Measurements from ENCODE around the gene CDH23.

The CDH23 gene

DNA sequence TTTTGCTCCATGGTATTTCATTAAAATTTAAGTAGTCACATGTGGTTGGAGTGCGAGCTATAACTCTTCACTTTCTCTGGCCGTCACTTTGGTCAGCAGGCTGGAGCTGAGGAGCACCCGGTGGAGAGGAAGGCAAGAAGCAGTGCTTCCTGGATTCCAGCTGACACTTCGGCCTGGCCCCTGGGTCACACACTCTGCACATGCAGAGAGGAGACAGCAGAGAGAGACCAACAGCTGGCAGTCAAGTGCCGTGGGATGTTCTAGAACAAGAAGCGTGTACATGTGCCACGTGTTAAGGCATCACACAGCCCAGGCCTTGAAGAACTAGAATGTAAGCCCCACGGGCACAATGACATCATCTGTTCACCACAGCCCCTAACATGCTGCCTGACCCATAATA, 424.2 kb downstream of the CDH23 start:
- no peaks in the 10 kb centered on the region for H3K9me3 ChIP-seq (ENCODE audit: control insufficient read depth in 5 of 5, low read length in 5 of 5)
- H3K4me3 ChIP-seq (ENCODE audit: low read depth in 1 of 5, low read length in 5 of 5) = no peak overlapping the region
- H3K27ac ChIP-seq (ENCODE audit: low read depth, low read length) = no peak overlapping the region
- H3K36me3 ChIP-seq (ENCODE audit: control insufficient read depth in 5 of 5, insufficient read depth in 5 of 5, low read length in 5 of 5) = peaks cover 23 to 99% (median 98%) of the 10 kb centered on the region in 5 donors
- H3K9ac ChIP-seq (ENCODE audit: low read length in 5 of 5) = no peak overlapping the region
- H3K4me1 ChIP-seq (ENCODE audit: control insufficient read depth in 5 of 5, insufficient read depth in 5 of 5, low read length in 5 of 5) = peaks cover 0 to 30% (median 29%) of the 10 kb centered on the region in 5 donors
- no peaks in the 10 kb centered on the region for H3K27me3 ChIP-seq (ENCODE audit: control insufficient read depth in 5 of 5, insufficient read depth in 4 of 5, low read length in 5 of 5)

DNA sequence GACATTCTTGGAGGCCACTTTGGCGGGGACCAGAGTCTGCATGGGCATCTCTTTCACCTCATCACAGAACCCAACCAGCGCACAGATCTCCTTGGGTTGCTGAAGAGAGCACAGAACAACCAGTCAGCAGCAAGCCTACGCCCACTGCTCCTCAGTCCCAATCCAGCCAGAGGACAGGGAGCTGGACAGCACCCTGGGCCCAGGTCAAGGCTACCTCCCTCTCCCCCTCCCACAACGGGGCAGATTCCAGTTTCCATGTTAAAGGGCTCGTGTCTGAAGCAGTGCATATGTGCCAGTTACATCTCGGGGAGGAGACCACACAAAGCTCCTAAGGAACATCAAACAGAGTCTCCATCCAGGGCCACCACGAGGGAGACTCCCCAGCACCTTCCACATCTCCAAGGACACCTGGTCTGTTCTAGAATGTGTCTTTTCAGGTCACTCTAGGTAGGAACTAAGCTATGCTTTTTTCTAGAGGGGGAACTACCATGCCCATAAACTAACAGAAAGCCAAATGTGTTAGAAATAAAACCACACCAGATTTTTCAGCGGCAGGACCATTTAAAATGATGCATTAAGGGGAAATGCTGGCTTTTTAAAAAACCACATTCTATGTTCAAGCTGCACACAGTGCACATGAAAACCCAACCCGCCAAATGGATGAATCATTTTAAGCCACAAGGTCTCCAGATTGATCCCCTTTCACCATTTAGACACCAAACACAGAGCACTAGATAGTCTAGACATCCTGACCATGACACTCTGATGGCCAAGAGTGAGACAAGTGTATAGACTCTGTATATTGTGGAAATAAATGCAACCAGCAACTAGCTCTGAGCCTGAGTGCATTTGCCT, 425.4 kb downstream of the CDH23 start:
- Histone ChIP-seq H3K9me3 (ENCODE audit: control insufficient read depth in 5 of 5, low read length in 5 of 5) (no peaks in the 10 kb centered on the region), H3K4me3 (ENCODE audit: low read depth in 1 of 5, low read length in 5 of 5) (no peak overlapping the region), H3K9ac (ENCODE audit: low read length in 5 of 5) (no peak overlapping the region), H3K36me3 (ENCODE audit: control insufficient read depth in 5 of 5, insufficient read depth in 5 of 5, low read length in 5 of 5) (peaks cover 27 to 98% (median 97%) of the 10 kb centered on the region in 5 donors), H3K27ac (ENCODE audit: low read depth, low read length) (no peak overlapping the region), H3K4me1 (ENCODE audit: control insufficient read depth in 5 of 5, insufficient read depth in 5 of 5, low read length in 5 of 5) (peaks cover 0 to 23% (median 21%) of the 10 kb centered on the region in 5 donors), H3K27me3 (ENCODE audit: control insufficient read depth in 5 of 5, insufficient read depth in 4 of 5, low read length in 5 of 5) (no peaks in the 10 kb centered on the region)

DNA sequence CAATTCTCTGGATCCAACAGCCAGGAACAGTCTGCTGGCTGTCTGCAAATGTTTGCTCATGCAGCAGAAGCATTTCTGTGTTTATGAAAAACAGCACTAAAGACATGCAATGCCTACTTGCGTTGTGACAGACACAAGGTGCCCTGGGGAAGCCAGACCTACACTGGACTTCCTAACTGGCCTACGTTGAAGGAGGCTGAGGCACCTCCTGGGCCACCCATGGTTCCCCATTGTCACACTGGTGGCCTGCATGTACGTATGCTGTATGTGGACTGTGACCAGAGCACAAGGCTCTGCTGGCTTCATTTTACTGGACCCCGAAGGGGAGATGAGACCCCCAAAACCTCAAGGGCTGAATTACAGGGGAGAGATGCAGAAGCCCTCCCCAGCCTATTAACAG, 426.6 kb downstream of the CDH23 start:
- Histone ChIP-seq H3K27me3 (ENCODE audit: control insufficient read depth in 5 of 5, insufficient read depth in 4 of 5, low read length in 5 of 5) (no peaks in the 10 kb centered on the region), H3K36me3 (ENCODE audit: control insufficient read depth in 5 of 5, insufficient read depth in 5 of 5, low read length in 5 of 5) (peaks cover 27 to 97% (median 97%) of the 10 kb centered on the region in 5 donors), H3K27ac (ENCODE audit: low read depth, low read length) (no peak overlapping the region), H3K4me1 (ENCODE audit: control insufficient read depth in 5 of 5, insufficient read depth in 5 of 5, low read length in 5 of 5) (peaks cover 0 to 11% (median 10%) of the 10 kb centered on the region in 5 donors), H3K4me3 (ENCODE audit: low read depth in 1 of 5, low read length in 5 of 5) (no peak overlapping the region), H3K9me3 (ENCODE audit: control insufficient read depth in 5 of 5, low read length in 5 of 5) (no peaks in the 10 kb centered on the region), H3K9ac (ENCODE audit: low read length in 5 of 5) (no peak overlapping the region)

DNA sequence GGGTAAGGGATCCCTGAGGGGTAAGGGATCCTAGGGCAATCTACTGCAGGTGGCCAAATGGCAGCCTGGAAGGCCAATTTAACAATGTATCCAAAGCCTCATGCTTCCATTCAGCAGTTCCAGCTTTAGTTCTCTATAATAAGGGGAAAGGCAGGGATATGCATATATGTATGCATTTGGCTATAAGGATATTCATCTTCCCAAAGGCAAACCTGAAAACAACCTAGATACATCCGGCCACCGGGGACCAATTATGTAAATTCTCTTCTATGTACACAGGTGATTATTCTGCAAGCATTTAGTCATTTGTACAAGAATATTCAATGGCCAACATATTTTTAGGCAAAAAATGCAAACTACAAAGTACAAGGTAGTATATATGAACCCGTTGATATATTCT, 427.6 kb downstream of the CDH23 start:
- H3K9me3 ChIP-seq (ENCODE audit: control insufficient read depth in 5 of 5, low read length in 5 of 5) = no peaks in the 10 kb centered on the region
- peaks cover under 1 to 8% (median 7%) of the 10 kb centered on the region in 5 donors for H3K4me1 ChIP-seq (ENCODE audit: control insufficient read depth in 5 of 5, insufficient read depth in 5 of 5, low read length in 5 of 5)
- H3K4me3 ChIP-seq (ENCODE audit: low read depth in 1 of 5, low read length in 5 of 5) = no peak overlapping the region
- H3K27ac ChIP-seq (ENCODE audit: low read depth, low read length) = no peak overlapping the region
- no peak overlapping the region for H3K9ac ChIP-seq (ENCODE audit: low read length in 5 of 5)
- no peaks in the 10 kb centered on the region for H3K27me3 ChIP-seq (ENCODE audit: control insufficient read depth in 5 of 5, insufficient read depth in 4 of 5, low read length in 5 of 5)
- H3K36me3 ChIP-seq (ENCODE audit: control insufficient read depth in 5 of 5, insufficient read depth in 5 of 5, low read length in 5 of 5) = peaks cover 27 to 97% (median 97%) of the 10 kb centered on the region in 5 donors

DNA sequence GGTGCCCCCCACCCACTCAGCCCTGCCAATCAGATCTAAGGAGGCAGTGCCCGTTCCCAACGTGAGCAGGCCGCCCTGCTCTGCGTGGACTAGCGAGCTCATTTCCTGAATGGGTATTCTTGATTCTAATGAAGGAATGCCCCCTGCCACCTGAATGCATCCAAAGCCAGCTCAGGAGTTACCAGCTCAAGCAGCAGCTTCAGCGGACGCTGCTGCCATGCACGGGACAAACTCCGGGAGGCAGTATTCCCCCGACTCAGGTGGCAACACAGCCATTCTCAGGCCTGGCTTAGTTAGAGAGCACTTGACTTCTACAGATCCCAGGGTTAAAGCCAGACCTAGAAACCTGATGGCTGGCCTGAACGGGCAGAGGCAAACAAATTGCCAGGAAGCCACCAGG, 428.5 kb downstream of the CDH23 start:
- Histone ChIP-seq H3K9ac (ENCODE audit: low read length in 5 of 5) (no peak overlapping the region), H3K27ac (ENCODE audit: low read depth, low read length) (no peak overlapping the region), H3K36me3 (ENCODE audit: control insufficient read depth in 5 of 5, insufficient read depth in 5 of 5, low read length in 5 of 5) (peaks cover 31 to 97% (median 93%) of the 10 kb centered on the region in 5 donors), H3K27me3 (ENCODE audit: control insufficient read depth in 5 of 5, insufficient read depth in 4 of 5, low read length in 5 of 5) (no peaks in the 10 kb centered on the region), H3K4me3 (ENCODE audit: low read depth in 1 of 5, low read length in 5 of 5) (no peak overlapping the region), H3K4me1 (ENCODE audit: control insufficient read depth in 5 of 5, insufficient read depth in 5 of 5, low read length in 5 of 5) (peaks cover 0 to 8% (median 7%) of the 10 kb centered on the region in 5 donors), H3K9me3 (ENCODE audit: control insufficient read depth in 5 of 5, low read length in 5 of 5) (no peaks in the 10 kb centered on the region)

DNA sequence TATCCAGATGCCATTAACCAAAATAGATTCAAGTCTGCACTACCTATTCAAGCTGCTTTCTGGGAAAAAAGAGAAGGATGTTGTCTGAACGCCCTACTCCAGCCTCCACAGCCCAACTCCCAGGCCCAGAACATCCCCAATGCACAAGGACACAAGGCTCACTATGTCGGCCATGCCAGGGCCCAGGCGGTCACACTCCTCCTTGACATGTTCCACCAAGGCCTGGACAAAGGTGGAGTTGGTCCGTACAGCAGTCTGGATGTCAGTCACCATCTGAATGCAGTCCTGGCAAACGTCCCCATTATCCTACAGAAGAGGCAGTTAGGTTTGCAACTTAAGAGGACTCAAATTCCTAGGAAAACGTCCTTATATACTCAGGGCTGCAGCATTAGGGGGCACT, 431.1 kb downstream of the CDH23 start:
- Histone ChIP-seq H3K4me3 (ENCODE audit: low read depth in 1 of 5, low read length in 5 of 5) (no peak overlapping the region), H3K27ac (ENCODE audit: low read depth, low read length) (no peak overlapping the region), H3K27me3 (ENCODE audit: control insufficient read depth in 5 of 5, insufficient read depth in 4 of 5, low read length in 5 of 5) (no peaks in the 10 kb centered on the region), H3K36me3 (ENCODE audit: control insufficient read depth in 5 of 5, insufficient read depth in 5 of 5, low read length in 5 of 5) (peaks cover 26 to 97% (median 91%) of the 10 kb centered on the region in 5 donors), H3K9me3 (ENCODE audit: control insufficient read depth in 5 of 5, low read length in 5 of 5) (no peaks in the 10 kb centered on the region), H3K9ac (ENCODE audit: low read length in 5 of 5) (no peak overlapping the region), H3K4me1 (ENCODE audit: control insufficient read depth in 5 of 5, insufficient read depth in 5 of 5, low read length in 5 of 5) (peaks cover 5 to 13% (median 11%) of the 10 kb centered on the region in 5 donors)

DNA sequence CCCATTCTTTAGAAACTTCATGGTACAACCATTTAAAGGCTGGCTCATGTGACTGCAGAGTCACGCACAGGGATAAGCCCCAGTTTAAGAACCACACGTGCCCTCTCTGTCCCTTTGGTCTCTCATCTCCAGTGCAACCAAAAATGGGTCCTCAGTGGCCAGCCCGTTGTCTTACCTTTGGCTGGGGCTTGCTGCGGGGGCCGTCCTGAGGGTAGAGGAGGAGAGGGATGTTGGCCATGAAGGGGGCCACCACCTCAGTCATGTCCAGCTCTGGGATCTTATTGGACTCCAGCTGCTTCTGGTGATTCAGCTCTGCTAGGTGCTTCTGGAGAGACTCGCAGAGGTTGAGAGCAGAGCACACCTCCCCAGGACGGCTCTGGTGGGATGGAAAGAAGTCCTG, 432.0 kb downstream of the CDH23 start:
- peaks cover 25 to 97% (median 88%) of the 10 kb centered on the region in 5 donors for H3K36me3 ChIP-seq (ENCODE audit: control insufficient read depth in 5 of 5, insufficient read depth in 5 of 5, low read length in 5 of 5)
- H3K27ac ChIP-seq (ENCODE audit: low read depth, low read length) = no peak overlapping the region
- H3K4me1 ChIP-seq (ENCODE audit: control insufficient read depth in 5 of 5, insufficient read depth in 5 of 5, low read length in 5 of 5) = peaks cover 5 to 20% (median 18%) of the 10 kb centered on the region in 5 donors
- H3K9ac ChIP-seq (ENCODE audit: low read length in 5 of 5) = no peak overlapping the region
- H3K4me3 ChIP-seq (ENCODE audit: low read depth in 1 of 5, low read length in 5 of 5) = no peak overlapping the region
- H3K27me3 ChIP-seq (ENCODE audit: control insufficient read depth in 5 of 5, insufficient read depth in 4 of 5, low read length in 5 of 5) = no peaks in the 10 kb centered on the region
- no peaks in the 10 kb centered on the region for H3K9me3 ChIP-seq (ENCODE audit: control insufficient read depth in 5 of 5, low read length in 5 of 5)

DNA sequence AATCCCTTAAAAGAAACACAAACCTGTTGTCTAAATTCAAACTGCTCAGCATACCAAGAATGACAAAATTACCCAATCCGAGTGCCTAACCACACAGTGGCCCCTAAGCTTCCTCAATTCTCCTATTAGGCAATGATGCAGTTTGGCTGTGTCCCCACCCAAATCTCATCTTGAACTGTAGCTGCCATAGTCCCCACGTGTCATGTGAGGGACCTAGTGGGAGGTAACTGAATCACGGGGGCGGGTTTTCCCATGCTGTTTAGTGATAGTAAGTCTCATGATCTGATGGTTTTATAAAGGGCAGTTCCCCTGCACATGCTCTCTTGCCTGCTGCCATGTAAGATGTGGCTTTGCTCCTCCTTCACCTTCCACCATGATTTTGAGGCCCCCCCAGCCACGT, 432.5 kb downstream of the CDH23 start:
- Histone ChIP-seq H3K4me3 (ENCODE audit: low read depth in 1 of 5, low read length in 5 of 5) (no peak overlapping the region), H3K27me3 (ENCODE audit: control insufficient read depth in 5 of 5, insufficient read depth in 4 of 5, low read length in 5 of 5) (no peaks in the 10 kb centered on the region), H3K36me3 (ENCODE audit: control insufficient read depth in 5 of 5, insufficient read depth in 5 of 5, low read length in 5 of 5) (peaks cover 23 to 97% (median 88%) of the 10 kb centered on the region in 5 donors), H3K4me1 (ENCODE audit: control insufficient read depth in 5 of 5, insufficient read depth in 5 of 5, low read length in 5 of 5) (peaks cover 5 to 25% (median 21%) of the 10 kb centered on the region in 5 donors), H3K27ac (ENCODE audit: low read depth, low read length) (no peak overlapping the region), H3K9me3 (ENCODE audit: control insufficient read depth in 5 of 5, low read length in 5 of 5) (no peaks in the 10 kb centered on the region), H3K9ac (ENCODE audit: low read length in 5 of 5) (no peak overlapping the region)

DNA sequence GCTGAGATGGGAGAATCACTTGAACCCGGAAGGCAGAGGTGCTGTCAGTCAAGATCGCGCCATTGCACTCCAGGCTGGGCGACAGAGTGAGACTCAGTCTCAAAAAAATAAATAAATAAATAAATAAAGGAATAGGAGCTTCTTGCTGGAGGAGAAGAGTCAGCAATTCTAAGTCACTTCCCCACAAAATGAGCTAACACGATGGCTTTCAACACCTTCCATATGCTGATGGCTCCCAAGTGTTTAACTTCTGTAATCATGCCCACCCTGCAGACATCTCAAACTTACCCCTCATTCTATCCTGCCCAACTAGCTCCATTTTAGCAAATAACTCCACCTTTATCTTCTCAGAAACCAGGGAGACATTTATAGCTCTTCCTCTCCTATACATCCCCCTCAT, 433.2 kb downstream of the CDH23 start:
- Histone ChIP-seq H3K9ac (ENCODE audit: low read length in 5 of 5) (no peak overlapping the region), H3K27ac (ENCODE audit: low read depth, low read length) (no peak overlapping the region), H3K4me3 (ENCODE audit: low read depth in 1 of 5, low read length in 5 of 5) (no peak overlapping the region), H3K27me3 (ENCODE audit: control insufficient read depth in 5 of 5, insufficient read depth in 4 of 5, low read length in 5 of 5) (no peaks in the 10 kb centered on the region), H3K36me3 (ENCODE audit: control insufficient read depth in 5 of 5, insufficient read depth in 5 of 5, low read length in 5 of 5) (peaks cover 17 to 92% (median 82%) of the 10 kb centered on the region in 5 donors), H3K9me3 (ENCODE audit: control insufficient read depth in 5 of 5, low read length in 5 of 5) (no peaks in the 10 kb centered on the region), H3K4me1 (ENCODE audit: control insufficient read depth in 5 of 5, insufficient read depth in 5 of 5, low read length in 5 of 5) (peaks cover 5 to 29% (median 21%) of the 10 kb centered on the region in 5 donors)

DNA sequence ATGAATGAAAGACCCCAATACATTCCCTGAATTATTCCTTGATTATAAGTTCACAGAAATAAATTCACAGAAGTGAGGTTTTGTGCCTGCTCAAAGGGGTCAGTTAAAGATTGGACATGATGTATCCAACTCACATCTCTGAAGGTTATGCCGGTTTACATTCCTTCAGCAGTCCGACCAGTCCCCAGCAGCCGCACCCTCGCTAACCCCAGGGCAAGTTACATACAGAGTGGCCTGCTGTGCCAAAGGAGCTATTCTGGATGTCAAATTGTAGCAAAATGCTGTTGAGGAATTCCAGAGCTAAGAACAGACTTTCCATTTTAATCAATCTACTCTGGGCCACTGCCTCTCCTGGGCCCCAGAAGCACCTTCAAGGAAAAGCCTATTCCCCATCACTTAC, 434.0 kb downstream of the CDH23 start:
- H3K27ac ChIP-seq (ENCODE audit: low read depth, low read length) = no peak overlapping the region

More for the DNA sequence above, 434.0 kb downstream of the CDH23 start:
- H3K27me3 ChIP-seq (ENCODE audit: control insufficient read depth in 5 of 5, insufficient read depth in 4 of 5, low read length in 5 of 5) = no peaks in the 10 kb centered on the region
- H3K4me1 ChIP-seq (ENCODE audit: control insufficient read depth in 5 of 5, insufficient read depth in 5 of 5, low read length in 5 of 5) = peaks cover 9 to 35% (median 27%) of the 10 kb centered on the region in 5 donors
- H3K4me3 ChIP-seq (ENCODE audit: low read depth in 1 of 5, low read length in 5 of 5) = no peak overlapping the region
- no peaks in the 10 kb centered on the region for H3K9me3 ChIP-seq (ENCODE audit: control insufficient read depth in 5 of 5, low read length in 5 of 5)
- peaks cover 14 to 84% (median 74%) of the 10 kb centered on the region in 5 donors for H3K36me3 ChIP-seq (ENCODE audit: control insufficient read depth in 5 of 5, insufficient read depth in 5 of 5, low read length in 5 of 5)
- no peak overlapping the region for H3K9ac ChIP-seq (ENCODE audit: low read length in 5 of 5)

All from subcutaneous abdominal adipose tissue (tissue), 5 donors.